ENCODE results near the gene UPK1A.

UPK1A gene

DNA sequence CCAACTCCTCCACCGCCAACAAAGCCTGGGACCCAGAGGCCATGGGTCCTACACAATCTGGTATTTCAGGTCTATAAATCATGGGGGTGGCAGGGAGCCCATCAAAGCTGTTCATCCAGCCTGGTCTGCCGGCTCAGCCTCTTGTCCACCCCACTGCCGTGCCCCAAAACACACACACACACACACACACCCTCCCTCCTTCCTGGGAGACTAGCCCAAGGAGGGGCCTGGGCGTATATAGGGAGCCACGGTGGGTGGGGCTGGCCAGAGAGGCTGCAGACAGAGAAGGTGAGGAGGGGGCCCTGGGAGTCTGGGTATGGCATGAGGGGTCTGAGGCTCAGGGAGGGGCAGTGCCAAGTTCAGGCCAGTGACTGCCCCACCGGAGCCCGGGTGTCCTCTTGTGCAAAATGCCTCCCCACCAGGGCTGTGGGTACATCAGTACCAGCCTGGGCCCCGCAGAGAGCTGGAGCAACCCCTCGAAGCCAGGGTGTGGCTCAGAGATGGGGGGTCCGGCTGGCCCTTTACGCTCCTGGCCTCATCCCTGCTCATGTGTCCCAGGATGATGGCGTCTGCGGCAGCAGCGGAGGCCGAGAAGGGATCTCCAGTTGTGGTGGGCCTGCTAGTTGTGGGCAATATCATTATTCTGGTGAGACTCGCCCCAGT lies at the start of gene UPK1A:
UPK1A (plus strand) TSS at position 267 of the 663 bp plus-strand sequence; CDS start at position 563, 296 bp downstream.
- TF ChIP-seq, protein P1, sequence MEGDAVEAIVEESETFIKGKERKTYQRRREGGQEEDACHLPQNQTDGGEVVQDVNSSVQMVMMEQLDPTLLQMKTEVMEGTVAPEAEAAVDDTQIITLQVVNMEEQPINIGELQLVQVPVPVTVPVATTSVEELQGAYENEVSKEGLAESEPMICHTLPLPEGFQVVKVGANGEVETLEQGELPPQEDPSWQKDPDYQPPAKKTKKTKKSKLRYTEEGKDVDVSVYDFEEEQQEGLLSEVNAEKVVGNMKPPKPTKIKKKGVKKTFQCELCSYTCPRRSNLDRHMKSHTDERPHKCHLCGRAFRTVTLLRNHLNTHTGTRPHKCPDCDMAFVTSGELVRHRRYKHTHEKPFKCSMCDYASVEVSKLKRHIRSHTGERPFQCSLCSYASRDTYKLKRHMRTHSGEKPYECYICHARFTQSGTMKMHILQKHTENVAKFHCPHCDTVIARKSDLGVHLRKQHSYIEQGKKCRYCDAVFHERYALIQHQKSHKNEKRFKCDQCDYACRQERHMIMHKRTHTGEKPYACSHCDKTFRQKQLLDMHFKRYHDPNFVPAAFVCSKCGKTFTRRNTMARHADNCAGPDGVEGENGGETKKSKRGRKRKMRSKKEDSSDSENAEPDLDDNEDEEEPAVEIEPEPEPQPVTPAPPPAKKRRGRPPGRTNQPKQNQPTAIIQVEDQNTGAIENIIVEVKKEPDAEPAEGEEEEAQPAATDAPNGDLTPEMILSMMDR (IDR thresholded peaks at IDR 0.05; ENCODE audit: extremely low read depth, missing control alignments), result no peak
- no peak for DNase-seq (ENCODE audit: low spot score)

DNA sequence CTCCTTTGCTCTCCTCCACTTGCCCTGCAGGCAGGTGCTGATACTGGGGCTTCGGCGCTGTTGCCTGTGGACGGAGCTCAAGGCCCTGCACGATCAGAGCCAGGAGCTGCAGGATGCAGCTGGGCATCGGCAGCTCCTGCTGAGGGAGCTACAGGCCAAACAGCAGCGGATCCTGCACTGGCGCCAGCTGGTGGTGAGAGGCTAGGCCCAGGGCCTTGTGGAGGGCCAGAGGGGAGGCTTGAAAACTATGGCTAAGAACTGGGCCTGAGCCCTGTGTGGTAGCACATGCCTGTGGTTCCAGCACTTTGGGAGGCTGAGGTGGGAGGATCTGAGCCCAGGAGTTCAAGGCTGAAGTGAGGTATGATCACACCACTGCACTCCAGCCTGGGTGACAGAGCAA lies 47.5 kb upstream of the UPK1A start:
- DNase-seq (ENCODE audit: low spot score), result no peak

DNA sequence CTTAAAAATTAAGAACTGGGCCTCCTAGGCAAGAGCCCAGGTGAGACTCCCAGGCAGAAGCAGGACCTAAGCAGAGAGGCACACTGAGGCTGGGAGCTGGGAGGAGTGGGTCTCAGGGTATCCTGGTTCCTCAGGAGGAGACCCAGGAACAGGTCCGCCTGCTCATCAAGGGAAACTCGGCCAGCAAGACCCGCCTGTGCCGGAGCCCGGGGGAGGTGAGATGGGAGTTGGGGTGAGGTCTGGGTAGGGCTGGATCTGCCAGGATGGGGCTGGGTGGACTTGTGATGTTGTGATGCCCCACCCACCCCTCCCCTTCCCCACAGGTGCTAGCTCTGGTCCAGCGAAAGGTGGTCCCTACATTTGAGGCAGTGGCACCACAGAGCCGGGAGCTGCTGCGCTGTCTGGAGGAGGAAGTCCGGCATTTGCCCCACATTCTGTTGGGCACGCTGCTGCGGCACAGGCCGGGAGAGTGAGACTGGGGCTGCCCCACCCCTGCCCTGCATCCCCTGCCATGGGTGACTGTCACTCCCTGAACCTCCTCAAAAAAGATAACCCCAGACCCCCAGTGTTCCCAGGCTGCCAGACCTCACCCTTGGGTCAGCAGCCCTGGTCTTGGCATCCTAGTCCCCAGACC lies 46.9 kb upstream of the UPK1A start:
- TF ChIP-seq, protein P1 (IDR thresholded peaks at IDR 0.05; ENCODE audit: extremely low read depth, missing control alignments), result no peak
- DNase-seq (ENCODE audit: low spot score), result no peak

More for the DNA sequence above, 47.5 kb upstream of the UPK1A start:
- TF ChIP-seq, protein P1 (IDR thresholded peaks at IDR 0.05; ENCODE audit: extremely low read depth, missing control alignments), result no peak

DNA sequence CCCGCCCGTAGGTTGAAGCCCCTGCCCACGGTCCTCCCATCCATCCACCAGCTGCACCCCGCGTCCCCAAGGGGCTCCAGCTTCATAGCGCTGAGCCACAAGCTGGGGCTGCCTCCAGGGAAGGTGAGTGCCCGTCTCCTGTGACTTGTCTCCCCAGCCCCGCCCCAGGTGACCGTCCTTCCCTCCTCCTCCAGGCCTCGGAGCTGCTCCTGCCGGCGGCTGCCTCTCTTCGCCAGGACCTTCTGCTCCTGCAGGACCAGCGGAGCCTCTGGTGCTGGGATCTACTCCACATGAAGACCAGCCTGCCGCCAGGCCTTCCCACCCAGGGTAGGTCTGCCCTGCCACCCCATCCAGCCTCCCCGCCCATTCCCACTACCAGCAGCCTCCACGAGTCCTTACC lies 46.3 kb upstream of the UPK1A start:
- TF ChIP-seq, protein P1 (IDR thresholded peaks at IDR 0.05; ENCODE audit: extremely low read depth, missing control alignments), result no peak
- no peak for DNase-seq (ENCODE audit: low spot score)

DNA sequence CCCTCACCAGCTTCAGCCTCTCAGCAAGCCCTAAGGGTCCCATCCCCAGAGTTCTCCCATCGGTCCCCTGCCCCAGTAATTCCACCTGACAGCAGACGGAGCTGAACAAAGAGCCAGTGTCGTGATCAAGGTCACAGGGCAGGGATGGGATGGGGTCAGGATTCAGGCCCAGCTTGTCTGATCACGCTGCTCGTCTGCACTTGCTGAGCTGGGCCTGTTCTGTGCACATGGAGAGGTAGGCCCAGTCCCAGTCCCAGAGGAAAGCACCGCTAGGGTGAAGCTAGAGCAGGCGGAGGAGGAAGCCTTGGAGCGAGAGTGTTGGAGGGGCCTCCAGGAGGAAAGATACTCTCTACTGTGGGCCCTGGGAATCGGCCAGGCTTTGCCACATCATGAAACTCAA lies 44.6 kb upstream of the UPK1A start:
- DNase-seq (ENCODE audit: low spot score), result no peak
- TF ChIP-seq, protein P1 (IDR thresholded peaks at IDR 0.05; ENCODE audit: extremely low read depth, missing control alignments), result no peak

DNA sequence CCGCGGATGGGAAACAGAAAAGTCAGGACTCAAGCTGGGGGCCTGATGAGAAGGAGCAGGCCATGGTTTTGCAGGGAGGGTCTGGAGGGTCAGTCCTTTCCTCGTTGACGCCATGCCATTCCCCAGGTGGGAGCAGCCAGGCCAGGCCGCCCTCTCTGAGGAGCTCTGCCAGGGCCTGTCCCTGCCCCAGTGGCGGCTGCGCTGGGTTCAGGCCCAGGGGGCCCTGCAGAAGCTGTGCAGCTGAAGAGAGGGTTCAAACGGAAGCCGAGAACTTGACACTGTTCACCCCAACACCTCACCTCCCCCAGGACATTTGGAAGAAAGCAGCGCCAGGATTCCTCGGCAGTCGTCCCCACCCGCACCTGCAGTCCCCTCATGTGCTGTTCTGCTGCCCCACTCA lies 43.6 kb upstream of the UPK1A start:
- no peak for DNase-seq (ENCODE audit: low spot score)
- TF ChIP-seq, protein P1 (IDR thresholded peaks at IDR 0.05; ENCODE audit: extremely low read depth, missing control alignments), result no peak

DNA sequence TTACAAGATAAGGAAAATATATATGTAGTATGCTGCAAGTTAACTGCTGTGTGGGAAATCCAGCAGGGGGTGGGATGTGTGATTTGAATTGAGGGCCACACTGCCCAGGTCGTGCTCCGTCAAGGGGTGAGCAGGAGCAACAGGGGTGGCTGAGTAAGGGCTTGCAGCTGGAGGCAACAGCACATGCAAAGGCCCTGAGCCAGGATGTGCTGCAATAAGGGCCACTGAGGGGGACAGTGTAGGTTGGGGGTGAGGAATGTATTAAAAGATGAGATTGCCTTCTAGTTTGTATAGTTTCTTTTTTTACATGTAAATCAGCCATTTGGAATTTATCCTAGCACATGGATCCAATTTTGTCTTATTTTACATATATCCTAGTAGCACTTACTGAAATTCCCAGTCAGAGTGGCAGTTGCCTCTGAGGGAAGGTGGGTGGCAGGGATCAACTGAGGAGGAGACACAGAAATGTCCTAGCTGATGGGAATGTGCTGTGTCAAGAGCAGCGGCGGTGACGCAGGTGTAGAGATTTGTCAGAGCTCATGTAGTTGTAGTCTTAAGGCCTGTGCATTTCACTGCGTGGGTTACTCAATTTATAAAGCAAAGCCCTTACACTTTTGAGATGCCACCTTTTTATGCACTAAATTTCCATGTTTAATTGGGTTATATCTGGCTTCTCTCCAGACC lies 42.8 kb upstream of the UPK1A start:
- DNase-seq (ENCODE audit: low spot score), result no peak
- TF ChIP-seq, protein P1 (IDR thresholded peaks at IDR 0.05; ENCODE audit: extremely low read depth, missing control alignments), result no peak

Data from GM20000 (cell line).